SU-DHL-6 (cell line): ENCODE data around the gene TNRC6B.

Experiments used
- CTCF ChIP-seq: fragments of 200-600 bp; sonication (generic); IDR thresholded peaks from one replicate; pipeline ENCODE4 v1.5.1; 2017; ENCODE audit warnings: antibody characterized with exemption, mild to moderate bottlenecking, low read length, moderate library complexity; ENCODE audit not compliant: insufficient read depth, poor library complexity, severe bottlenecking
- EZH2phosphoT487 ChIP-seq: fragments of 200-600 bp; sonication (generic), shearing (Covaris generic); conservative IDR thresholded peaks from 2 replicates; pipeline ENCODE4 v1.6.1; 2018; ENCODE audit warnings: mild to moderate bottlenecking, antibody characterized with exemption, low read length, moderate library complexity, mixed read lengths

- TF ChIP-seq CTCF (no peak), EZH2phosphoT487 (no peak)
Observed at GRCh38 chr22:40322021-40322420, 144.3 kb downstream of the TNRC6B start.
